Measurements from ENCODE around the gene CEP112. TPM values are rescaled to one million over a fixed set of nuclear protein-coding genes. Genes with fewer than 3 reads are reported as not detected.

The CEP112 gene
- total and polyA plus RNA-seq, 4 donors, result 5.9 to 32.9 (median 18.8) TPM

GRCh38 chr17:65780111-65780510 is 411.8 kb downstream of the CEP112 start:
- H3K9me3 ChIP-seq (ENCODE audit: control insufficient read depth in 4 of 4, insufficient read depth in 3 of 4, low read length in 3 of 4), result peaks cover 0 to 4% (median 0%) of the 10 kb centered on the region in 4 donors
- H3K4me3 ChIP-seq, result no peak overlapping the region
- peaks cover 0 to under 1% (median 0%) of the 10 kb centered on the region in 5 donors for H3K4me1 ChIP-seq (ENCODE audit: control insufficient read depth in 5 of 5, insufficient read depth in 5 of 5, low read length in 5 of 5)
- DNase-seq, result no peak
- H3K27me3 ChIP-seq (ENCODE audit: control insufficient read depth in 3 of 3, insufficient read depth in 3 of 3, low read length in 2 of 3), result no peaks in the 10 kb centered on the region
- no peak overlapping the region for H3K27ac ChIP-seq (ENCODE audit: low read depth in 1 of 2, low read length in 1 of 2)
- no peak overlapping the region for H3K9ac ChIP-seq (ENCODE audit: insufficient read depth in 1 of 2, low read length in 2 of 2)
- 92% methylated on average over 1 of the region's 1 CpG for WGBS, 2 donors
- no peak for ATAC-seq (ENCODE audit: insufficient read depth, low FRiP score)
- TF ChIP-seq CTCF (IDR thresholded peaks at IDR 0.05; ENCODE audit: control extremely low read depth, extremely low read depth), result no peak
- H3K36me3 ChIP-seq (ENCODE audit: control insufficient read depth in 4 of 4, insufficient read depth in 4 of 4, low read length in 4 of 4), result no peaks in the 10 kb centered on the region

GRCh38 chr17:65776890-65777289 is 415.0 kb downstream of the CEP112 start:
- TF ChIP-seq CTCF (IDR thresholded peaks at IDR 0.05; ENCODE audit: control extremely low read depth, extremely low read depth), result no peak
- Histone ChIP-seq H3K9me3 (ENCODE audit: control insufficient read depth in 4 of 4, insufficient read depth in 3 of 4, low read length in 3 of 4) (no peaks in the 10 kb centered on the region), H3K4me1 (ENCODE audit: control insufficient read depth in 5 of 5, insufficient read depth in 5 of 5, low read length in 5 of 5) (peaks cover 0 to 11% (median 4%) of the 10 kb centered on the region in 5 donors), H3K4me3 (no peak overlapping the region), H3K36me3 (ENCODE audit: control insufficient read depth in 4 of 4, insufficient read depth in 4 of 4, low read length in 4 of 4) (no peaks in the 10 kb centered on the region), H3K27ac (ENCODE audit: low read depth in 1 of 2, low read length in 1 of 2) (no peak overlapping the region), H3K27me3 (ENCODE audit: control insufficient read depth in 3 of 3, insufficient read depth in 3 of 3, low read length in 2 of 3) (no peaks in the 10 kb centered on the region), H3K9ac (ENCODE audit: insufficient read depth in 1 of 2, low read length in 2 of 2) (no peak overlapping the region)
- DNase-seq (no peak), ATAC-seq (ENCODE audit: insufficient read depth, low FRiP score) (no peak)
- WGBS, 2 donors, result 67 to 85% methylated on average over 3 of the region's 3 CpGs

GRCh38 chr17:65774787-65775186 is 417.1 kb downstream of the CEP112 start:
- WGBS, 2 donors, result 53 to 73% methylated on average over 6 of the region's 6 CpGs
- Histone ChIP-seq H3K36me3 (ENCODE audit: control insufficient read depth in 4 of 4, insufficient read depth in 4 of 4, low read length in 4 of 4) (no peaks in the 10 kb centered on the region), H3K27ac (ENCODE audit: low read depth in 1 of 2, low read length in 1 of 2) (no peak overlapping the region), H3K4me3 (no peak overlapping the region), H3K9ac (ENCODE audit: insufficient read depth in 1 of 2, low read length in 2 of 2) (no peak overlapping the region), H3K27me3 (ENCODE audit: control insufficient read depth in 3 of 3, insufficient read depth in 3 of 3, low read length in 2 of 3) (no peaks in the 10 kb centered on the region), H3K4me1 (ENCODE audit: control insufficient read depth in 5 of 5, insufficient read depth in 5 of 5, low read length in 5 of 5) (peaks cover 0 to 11% (median 4%) of the 10 kb centered on the region in 5 donors), H3K9me3 (ENCODE audit: control insufficient read depth in 4 of 4, insufficient read depth in 3 of 4, low read length in 3 of 4) (no peaks in the 10 kb centered on the region)
- DNase-seq, result peak in 2 of 3 donors; percentile 21 to 79
- TF ChIP-seq CTCF (IDR thresholded peaks at IDR 0.05; ENCODE audit: control extremely low read depth, extremely low read depth), result no peak
- ATAC-seq (ENCODE audit: insufficient read depth, low FRiP score), result no peak

- DNase-seq (no peak), ATAC-seq (ENCODE audit: insufficient read depth, low FRiP score) (no peak)
- TF ChIP-seq CTCF (IDR thresholded peaks at IDR 0.05; ENCODE audit: control extremely low read depth, extremely low read depth), result no peak
- peaks cover 0 to 11% (median 4%) of the 10 kb centered on the region in 5 donors for H3K4me1 ChIP-seq (ENCODE audit: control insufficient read depth in 5 of 5, insufficient read depth in 5 of 5, low read length in 5 of 5)
- H3K9ac ChIP-seq (ENCODE audit: insufficient read depth in 1 of 2, low read length in 2 of 2), result no peak overlapping the region
- no peaks in the 10 kb centered on the region for H3K9me3 ChIP-seq (ENCODE audit: control insufficient read depth in 4 of 4, insufficient read depth in 3 of 4, low read length in 3 of 4)
- no peaks in the 10 kb centered on the region for H3K27me3 ChIP-seq (ENCODE audit: control insufficient read depth in 3 of 3, insufficient read depth in 3 of 3, low read length in 2 of 3)
- no peak overlapping the region for H3K4me3 ChIP-seq
- 80 to 84% methylated on average over 6 of the region's 6 CpGs for WGBS, 2 donors
- no peaks in the 10 kb centered on the region for H3K36me3 ChIP-seq (ENCODE audit: control insufficient read depth in 4 of 4, insufficient read depth in 4 of 4, low read length in 4 of 4)
- H3K27ac ChIP-seq (ENCODE audit: low read depth in 1 of 2, low read length in 1 of 2), result no peak overlapping the region
Measured at GRCh38 chr17:65772989-65773388, 418.9 kb downstream of the CEP112 start.

All from lung (tissue), 12 donors.